HepG2 (cell line): ENCODE data around the gene APOL4. TPM values are rescaled to one million over a fixed set of nuclear protein-coding genes. Genes with fewer than 3 reads are reported as not detected.

ENCODE experiments used
- ATAC-seq: fragments of 200-7000 bp; cut with Tn5 transposase; 3 replicates; pipeline ENCODE4 v1.9.1; 2020; ENCODE audit warnings: mild to moderate bottlenecking, moderate library complexity
- BruUV-seq: library from RNA; stranded (reverse); fragments of 400-500 nt; replicated peaks from 2 replicates; lab custom pipeline; 2021; lab: Mats Ljungman, UMichigan
- CTCF ChIA-PET: fragments of 300-600 bp; formaldehyde crosslinking; extraction: SDS; loops from one replicate; lab custom pipeline; 2021; ENCODE audit warnings: low total read pairs, inconsistent platforms, low intra/inter-chr PET ratio; lab: Yijun Ruan, JAX
- POLR2A ChIA-PET: fragments of 350-600 bp; sonication (Branson Sonifier 250); formaldehyde crosslinking; loops from one replicate; lab custom pipeline; 2020; ENCODE audit warnings: antibody characterized with exemption, inconsistent platforms; lab: Yijun Ruan, JAX
- DNase-seq: peaks from one replicate; pipeline ENCODE4 v3.0.0-alpha.2; 2015; ENCODE audit warnings: low spot score
- FAIRE-seq: peaks from 3 replicates; lab custom pipeline; 2011; peaks lifted over from hg19 to GRCh38; lab: Jason Lieb, UNC
- H2AFZ ChIP-seq: one replicate; pipeline ENCODE4 v1.6.1; 2011; ENCODE audit warnings: low read length, inconsistent platforms
- H3K27ac ChIP-seq: fragments of 300-600 bp; 3 replicates; pipeline ENCODE4 v1.8.0; 2011; ENCODE audit warnings: mixed run types, mild to moderate bottlenecking, mixed read lengths, low read length, inconsistent platforms; ENCODE audit not compliant: insufficient read depth; ENCODE audit errors: extremely low read length
- H3K27me3 ChIP-seq, 2 experiments: fragments of 200-600 bp in 1 of 2; 2 replicates in 1 of 2; 3 replicates in 1 of 2; pipeline versions ENCODE4 v1.6.0 to v1.8.0; 2011; ENCODE audit warnings: low read length in 2 of 2, mild to moderate bottlenecking in 2 of 2, moderate library complexity in 2 of 2, inconsistent platforms in 1 of 2; ENCODE audit not compliant: insufficient read depth in 2 of 2, control insufficient read depth in 1 of 2
- H3K36me3 ChIP-seq, 2 experiments: fragments of 200-600 bp in 1 of 2; replicated peaks in 1 of 2; 2 replicates in 1 of 2; 3 replicates in 1 of 2; pipeline versions ENCODE4 v1.5.1 to v1.8.0; 2011; ENCODE audit warnings: low read length in 2 of 2, inconsistent platforms in 1 of 2; ENCODE audit not compliant: insufficient read depth in 2 of 2, control insufficient read depth in 1 of 2
- H3K4me1 ChIP-seq: 2 replicates; pipeline ENCODE4 v1.5.1; 2012; ENCODE audit warnings: low read length, inconsistent platforms; ENCODE audit not compliant: insufficient read depth
- H3K4me2 ChIP-seq: 2 replicates; pipeline ENCODE4 v1.6.0; 2011; ENCODE audit warnings: low read depth, low read length, inconsistent platforms
- H3K4me3 ChIP-seq, 3 experiments: fragments of 200-600 bp in 1 of 3; sonication (generic), shearing (Covaris generic) in 1 of 3; replicated peaks in 1 of 3; 2 replicates each; pipeline ENCODE4 v1.5.1; 2011 to 2016; ENCODE audit warnings: low read length in 3 of 3, inconsistent platforms in 2 of 3, low read depth in 2 of 3, mild to moderate bottlenecking in 2 of 3, control low read depth in 1 of 3, mixed read lengths in 1 of 3; ENCODE audit not compliant: insufficient read depth in 1 of 3
- H3K79me2 ChIP-seq: one replicate; pipeline ENCODE4 v1.6.1; 2011; ENCODE audit warnings: low read length, inconsistent platforms; ENCODE audit not compliant: insufficient read depth
- H3K9ac ChIP-seq: 2 replicates; pipeline ENCODE4 v1.6.0; 2011; ENCODE audit warnings: mild to moderate bottlenecking, low read depth, low read length, inconsistent platforms; ENCODE audit not compliant: insufficient read depth
- H3K9me3 ChIP-seq: 2 replicates; pipeline ENCODE4 v1.5.1; 2012; ENCODE audit warnings: mild to moderate bottlenecking, low read length
- H4K20me1 ChIP-seq: 2 replicates; pipeline ENCODE4 v1.6.0; 2011; ENCODE audit warnings: inconsistent platforms, mild to moderate bottlenecking, low read length, moderate library complexity; ENCODE audit not compliant: insufficient read depth
- MTF2 ChIP-seq: sonication (generic); formaldehyde crosslinking; IDR thresholded peaks from 2 replicates; pipeline ENCODE4 v1.5.0; 2020; ENCODE audit warnings: missing genetic modification reagents, borderline replicate concordance
- NCOR1 ChIP-seq: fragments of 200-600 bp; sonication (generic); IDR thresholded peaks from 2 replicates; pipeline ENCODE4 v1.7.0; 2017; ENCODE audit warnings: antibody characterized with exemption, low read length, borderline replicate concordance
- RBM22 ChIP-seq: fragments of 200-400 bp; formaldehyde crosslinking; optimal IDR thresholded peaks from 2 replicates; pipeline ENCODE3; 2017; ENCODE audit warnings: mild to moderate bottlenecking, low read length, moderate library complexity
- SALL2 ChIP-seq: sonication (generic); formaldehyde crosslinking; IDR thresholded peaks from 2 replicates; pipeline ENCODE4 v1.8.1; 2023; ENCODE audit warnings: mild to moderate bottlenecking, missing genetic modification reagents, inconsistent platforms
- SMC3 ChIP-seq: IDR thresholded peaks from 2 replicates; pipeline ENCODE4 v1.6.1; 2011; ENCODE audit warnings: low read length, improper control_type of control experiment
- SSRP1 ChIP-seq: IDR thresholded peaks from 2 replicates; pipeline ENCODE4 v1.6.1; 2016; ENCODE audit warnings: control low read depth
- U2AF1 ChIP-seq: fragments of 200-400 bp; formaldehyde crosslinking; optimal IDR thresholded peaks from 2 replicates; pipeline ENCODE3; 2017; ENCODE audit warnings: mild to moderate bottlenecking, low read depth, low read length
- ZMYM3 ChIP-seq: sonication (generic); formaldehyde crosslinking; IDR thresholded peaks from 2 replicates; pipeline ENCODE4 v1.5.1; 2020; ENCODE audit warnings: mild to moderate bottlenecking, missing genetic modification reagents
- ZNF644 ChIP-seq: IDR thresholded peaks from 2 replicates; pipeline ENCODE4 v1.6.1; 2016; ENCODE audit warnings: low read depth
- WGBS: methylation state at CpG from one replicate; pipeline ENCODE4 v1.1.6; 2017; ENCODE audit warnings: low lambda C conversion rate; 5-methylcytosine and 5-hydroxymethylcytosine counted together
- in situ Hi-C: cut with HindIII; loops from 2 replicates; pipeline ENCODE4 v1.10.0; 2017; ENCODE audit warnings: low pct_unique_long_range_greater_than_20kb; ENCODE audit not compliant: extremely low pct_ligation_motif_present
- intact Hi-C: fragments of 100-400 bp; cut with micrococcal nuclease; formaldehyde crosslinking; loops from one replicate; pipeline ENCODE4 v1.10.0; 2022; ENCODE audit not compliant: unreplicated experiment
- polyA plus RNA-seq, 8 experiments: library from polyadenylated mRNA; depleted of rRNA in 3 of 8; stranded (reverse) in 7 of 8; unstranded in 1 of 8; fragments of >200 nt; fragmentation: Illumina TruSeq in 4 of 8; extraction: Trizol in 4 of 8; gene quantifications; 2 replicates each; pipeline versions ENCODE4 v1.2.1 to v1.2.3, GENCODE V29; 2011 to 2016; ENCODE audit warnings: low read depth in 4 of 8, missing spikeins in 1 of 8, mixed read lengths in 1 of 8; ENCODE audit not compliant: insufficient read depth in 1 of 8
- total RNA-seq, 5 experiments: library from RNA; depleted of rRNA; stranded (reverse); fragments of >200 nt; fragmentation: Illumina TruSeq; extraction: Trizol; gene quantifications; 2 replicates each; pipeline ENCODE4 v1.2.3, GENCODE V29; 2016; ENCODE audit warnings: low read depth in 1 of 5
- TF ChIP-seq, protein P1 (sequence below): IDR thresholded peaks from 2 replicates; pipeline ENCODE4 v1.6.1; 2016; ENCODE audit warnings: low read depth
- TF ChIP-seq, protein P2 (sequence below): sonication (generic); formaldehyde crosslinking; IDR thresholded peaks from 2 replicates; pipeline ENCODE4 v1.4.0; 2020; ENCODE audit warnings: mild to moderate bottlenecking, missing genetic modification reagents
- TF ChIP-seq, protein P3 (sequence below): sonication (generic); formaldehyde crosslinking; conservative IDR thresholded peaks from 2 replicates; pipeline ENCODE4 v1.4.0; 2020; ENCODE audit warnings: missing genetic modification reagents
- TF ChIP-seq, protein P4 (sequence below): fragments of 450-650 bp; IDR thresholded peaks from 2 replicates; pipeline ENCODE4 v1.6.1; 2017
- TF ChIP-seq, protein P5 (sequence below), 2 experiments: fragments of 450-650 bp in 1 of 2; sonication (generic) in 1 of 2; formaldehyde crosslinking; IDR thresholded peaks; 2 replicates each; pipeline versions ENCODE4 v1.5.0 to v1.8.0; 2020 to 2022; ENCODE audit warnings: mild to moderate bottlenecking in 1 of 2, missing genetic modification reagents in 1 of 2
- TF ChIP-seq, protein P6 (sequence below): sonication (generic); formaldehyde crosslinking; IDR thresholded peaks from 2 replicates; pipeline ENCODE4 v1.5.1; 2020; ENCODE audit warnings: mild to moderate bottlenecking, missing genetic modification reagents, moderate library complexity

APOL4 gene
- total and polyA plus RNA-seq, 2 of the 13 experiments (the other 11 are each of a cell fraction or from before 2014, with no cell fraction given) = 0.77 to 2.8 TPM

DNA sequence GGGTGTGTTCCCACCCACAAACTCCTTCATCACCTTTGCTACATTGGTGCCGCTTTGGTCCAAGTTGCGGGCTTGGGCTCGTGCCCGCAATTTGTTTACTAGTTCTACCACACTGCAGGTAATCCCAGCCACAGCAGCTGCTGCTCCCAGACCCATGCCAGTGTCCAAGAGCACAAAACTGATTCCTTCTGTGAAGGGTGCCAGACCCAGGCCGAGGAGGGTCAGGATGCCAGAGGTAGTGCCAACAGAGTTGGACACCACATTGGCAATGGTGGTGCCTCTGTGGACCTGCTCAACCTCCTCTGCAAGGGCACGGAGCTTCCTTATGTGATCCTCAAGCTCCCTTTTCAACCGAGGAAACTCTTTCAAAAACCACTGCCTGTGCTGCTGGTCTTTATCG lies 26.2 kb upstream of the APOL4 start:
- POLR2A ChIA-PET = interaction anchor here (0.7 to 0.9 kb wide), 2 partner anchors 12 to 231 kb away, joined by 3 to 4 read pairs; partner anchors contain the start of gene APOL2
- Histone ChIP-seq H3K9me3 (no peaks in the 10 kb centered on the region), H3K4me1 (peaks cover 54% of the 10 kb centered on the region), H3K4me3 (no peak overlapping the region), H4K20me1 (no peaks in the 10 kb centered on the region), H3K79me2 (peaks cover 3% of the 10 kb centered on the region), H2AFZ (no peak overlapping the region), H3K36me3 (peaks cover 13 to 32% of the 10 kb centered on the region in 2 experiments; a peak in 4 of 5 replicates), H3K9ac (no peak overlapping the region), H3K27me3 (no peaks in the 10 kb centered on the region), H3K4me2 (no peak overlapping the region), H3K27ac (peak overlapping the region; percentile 59)
- TF ChIP-seq SMC3 (no peak), SSRP1 (no peak), NCOR1 (no peak), RBM22 (peak; percentile 6), U2AF1 (no peak), SALL2 (CRISPR knock-in tag) (no peak), ZNF644 (CRISPR knock-in tag) (no peak), MTF2 (CRISPR knock-in tag) (no peak), ZMYM3 (no peak)
- TF ChIP-seq, protein P1, sequence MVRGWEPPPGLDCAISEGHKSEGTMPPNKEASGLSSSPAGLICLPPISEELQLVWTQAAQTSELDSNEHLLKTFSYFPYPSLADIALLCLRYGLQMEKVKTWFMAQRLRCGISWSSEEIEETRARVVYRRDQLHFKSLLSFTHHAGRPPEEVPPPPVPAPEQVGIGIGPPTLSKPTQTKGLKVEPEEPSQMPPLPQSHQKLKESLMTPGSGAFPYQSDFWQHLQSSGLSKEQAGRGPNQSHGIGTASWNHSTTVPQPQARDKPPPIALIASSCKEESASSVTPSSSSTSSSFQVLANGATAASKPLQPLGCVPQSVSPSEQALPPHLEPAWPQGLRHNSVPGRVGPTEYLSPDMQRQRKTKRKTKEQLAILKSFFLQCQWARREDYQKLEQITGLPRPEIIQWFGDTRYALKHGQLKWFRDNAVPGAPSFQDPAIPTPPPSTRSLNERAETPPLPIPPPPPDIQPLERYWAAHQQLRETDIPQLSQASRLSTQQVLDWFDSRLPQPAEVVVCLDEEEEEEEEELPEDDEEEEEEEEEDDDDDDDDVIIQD (CRISPR knock-in tag) = no peak
- TF ChIP-seq, protein P2, sequence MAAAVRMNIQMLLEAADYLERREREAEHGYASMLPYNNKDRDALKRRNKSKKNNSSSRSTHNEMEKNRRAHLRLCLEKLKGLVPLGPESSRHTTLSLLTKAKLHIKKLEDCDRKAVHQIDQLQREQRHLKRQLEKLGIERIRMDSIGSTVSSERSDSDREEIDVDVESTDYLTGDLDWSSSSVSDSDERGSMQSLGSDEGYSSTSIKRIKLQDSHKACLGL (CRISPR knock-in tag) = no peak
- TF ChIP-seq, protein P3, sequence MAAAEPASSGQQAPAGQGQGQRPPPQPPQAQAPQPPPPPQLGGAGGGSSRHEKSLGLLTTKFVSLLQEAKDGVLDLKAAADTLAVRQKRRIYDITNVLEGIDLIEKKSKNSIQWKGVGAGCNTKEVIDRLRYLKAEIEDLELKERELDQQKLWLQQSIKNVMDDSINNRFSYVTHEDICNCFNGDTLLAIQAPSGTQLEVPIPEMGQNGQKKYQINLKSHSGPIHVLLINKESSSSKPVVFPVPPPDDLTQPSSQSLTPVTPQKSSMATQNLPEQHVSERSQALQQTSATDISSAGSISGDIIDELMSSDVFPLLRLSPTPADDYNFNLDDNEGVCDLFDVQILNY (CRISPR knock-in tag) = no peak
- TF ChIP-seq, protein P4, sequence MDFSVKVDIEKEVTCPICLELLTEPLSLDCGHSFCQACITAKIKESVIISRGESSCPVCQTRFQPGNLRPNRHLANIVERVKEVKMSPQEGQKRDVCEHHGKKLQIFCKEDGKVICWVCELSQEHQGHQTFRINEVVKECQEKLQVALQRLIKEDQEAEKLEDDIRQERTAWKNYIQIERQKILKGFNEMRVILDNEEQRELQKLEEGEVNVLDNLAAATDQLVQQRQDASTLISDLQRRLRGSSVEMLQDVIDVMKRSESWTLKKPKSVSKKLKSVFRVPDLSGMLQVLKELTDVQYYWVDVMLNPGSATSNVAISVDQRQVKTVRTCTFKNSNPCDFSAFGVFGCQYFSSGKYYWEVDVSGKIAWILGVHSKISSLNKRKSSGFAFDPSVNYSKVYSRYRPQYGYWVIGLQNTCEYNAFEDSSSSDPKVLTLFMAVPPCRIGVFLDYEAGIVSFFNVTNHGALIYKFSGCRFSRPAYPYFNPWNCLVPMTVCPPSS = no peak
- TF ChIP-seq, protein P5, sequence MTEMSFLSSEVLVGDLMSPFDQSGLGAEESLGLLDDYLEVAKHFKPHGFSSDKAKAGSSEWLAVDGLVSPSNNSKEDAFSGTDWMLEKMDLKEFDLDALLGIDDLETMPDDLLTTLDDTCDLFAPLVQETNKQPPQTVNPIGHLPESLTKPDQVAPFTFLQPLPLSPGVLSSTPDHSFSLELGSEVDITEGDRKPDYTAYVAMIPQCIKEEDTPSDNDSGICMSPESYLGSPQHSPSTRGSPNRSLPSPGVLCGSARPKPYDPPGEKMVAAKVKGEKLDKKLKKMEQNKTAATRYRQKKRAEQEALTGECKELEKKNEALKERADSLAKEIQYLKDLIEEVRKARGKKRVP (CRISPR knock-in tag; IDR thresholded peaks at IDR 0.05) = no peak
- TF ChIP-seq, protein P6, sequence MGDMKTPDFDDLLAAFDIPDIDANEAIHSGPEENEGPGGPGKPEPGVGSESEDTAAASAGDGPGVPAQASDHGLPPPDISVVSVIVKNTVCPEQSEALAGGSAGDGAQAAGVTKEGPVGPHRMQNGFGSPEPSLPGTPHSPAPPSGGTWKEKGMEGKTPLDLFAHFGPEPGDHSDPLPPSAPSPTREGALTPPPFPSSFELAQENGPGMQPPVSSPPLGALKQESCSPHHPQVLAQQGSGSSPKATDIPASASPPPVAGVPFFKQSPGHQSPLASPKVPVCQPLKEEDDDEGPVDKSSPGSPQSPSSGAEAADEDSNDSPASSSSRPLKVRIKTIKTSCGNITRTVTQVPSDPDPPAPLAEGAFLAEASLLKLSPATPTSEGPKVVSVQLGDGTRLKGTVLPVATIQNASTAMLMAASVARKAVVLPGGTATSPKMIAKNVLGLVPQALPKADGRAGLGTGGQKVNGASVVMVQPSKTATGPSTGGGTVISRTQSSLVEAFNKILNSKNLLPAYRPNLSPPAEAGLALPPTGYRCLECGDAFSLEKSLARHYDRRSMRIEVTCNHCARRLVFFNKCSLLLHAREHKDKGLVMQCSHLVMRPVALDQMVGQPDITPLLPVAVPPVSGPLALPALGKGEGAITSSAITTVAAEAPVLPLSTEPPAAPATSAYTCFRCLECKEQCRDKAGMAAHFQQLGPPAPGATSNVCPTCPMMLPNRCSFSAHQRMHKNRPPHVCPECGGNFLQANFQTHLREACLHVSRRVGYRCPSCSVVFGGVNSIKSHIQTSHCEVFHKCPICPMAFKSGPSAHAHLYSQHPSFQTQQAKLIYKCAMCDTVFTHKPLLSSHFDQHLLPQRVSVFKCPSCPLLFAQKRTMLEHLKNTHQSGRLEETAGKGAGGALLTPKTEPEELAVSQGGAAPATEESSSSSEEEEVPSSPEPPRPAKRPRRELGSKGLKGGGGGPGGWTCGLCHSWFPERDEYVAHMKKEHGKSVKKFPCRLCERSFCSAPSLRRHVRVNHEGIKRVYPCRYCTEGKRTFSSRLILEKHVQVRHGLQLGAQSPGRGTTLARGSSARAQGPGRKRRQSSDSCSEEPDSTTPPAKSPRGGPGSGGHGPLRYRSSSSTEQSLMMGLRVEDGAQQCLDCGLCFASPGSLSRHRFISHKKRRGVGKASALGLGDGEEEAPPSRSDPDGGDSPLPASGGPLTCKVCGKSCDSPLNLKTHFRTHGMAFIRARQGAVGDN (CRISPR knock-in tag) = peak; percentile 22; the same call in 1 of the 2 replicates
- CTCF ChIA-PET = no interaction called here
- intact Hi-C loops = no loop called here
- FAIRE-seq (no peak), DNase-seq (no peak), ATAC-seq (no peak)
- 95% methylated on average over 7 of the region's 8 CpGs for WGBS
- in situ Hi-C loops = loop anchor here (10.0 kb wide), 1 partner anchor 83 kb away; no protein-coding TSS in a partner anchor
- BruUV-seq = no TSS peak
